ENCODE results near the gene FAM177A1.
"Not testable (repeated sequence)": the region's sequence is repeated elsewhere in the genome, so short reads cannot be mapped to it uniquely, and the experiment has no call there.

FAM177A1 gene

GRCh38 chr14:35085441-35085840 lies 39.4 kb downstream of the FAM177A1 start:
- TF ChIP-seq POU2F2 (IDR thresholded peaks at IDR 0.05; ENCODE audit: low read depth, low read length): no peak
- DNase-seq (ENCODE audit: insufficient read length, low spot score): no peak
- no peak for FAIRE-seq

GRCh38 chr14:35088514-35088913 lies 42.4 kb downstream of the FAM177A1 start:
- FAIRE-seq: no peak
- DNase-seq (ENCODE audit: insufficient read length, low spot score): no peak
- TF ChIP-seq TAF1 (IDR thresholded peaks at IDR 0.05; ENCODE audit: low read depth, low read length) (no peak), POU2F2 (IDR thresholded peaks at IDR 0.05; ENCODE audit: low read depth, low read length) (no peak), PAX5 (IDR thresholded peaks at IDR 0.05; ENCODE audit: insufficient read depth, low read length, severe bottlenecking) (no peak), SPI1 (IDR thresholded peaks at IDR 0.05; ENCODE audit: low read depth, low read length) (no peak), POLR2A (IDR thresholded peaks at IDR 0.05; ENCODE audit: low read depth, low read length) (no peak), POLR2AphosphoS5 (IDR thresholded peaks at IDR 0.05; ENCODE audit: low read depth, low read length) (no peak)

GRCh38 chr14:35094645-35095044 lies 48.6 kb downstream of the FAM177A1 start:
- DNase-seq (ENCODE audit: insufficient read length, low spot score); FAIRE-seq: not testable (repeated sequence)

- TF ChIP-seq PAX5 (IDR thresholded peaks at IDR 0.05; ENCODE audit: insufficient read depth, low read length, severe bottlenecking) (no peak), POLR2A (IDR thresholded peaks at IDR 0.05; ENCODE audit: low read depth, low read length) (no peak), SPI1 (IDR thresholded peaks at IDR 0.05; ENCODE audit: low read depth, low read length) (no peak), POU2F2 (IDR thresholded peaks at IDR 0.05; ENCODE audit: low read depth, low read length) (no peak), POLR2AphosphoS5 (IDR thresholded peaks at IDR 0.05; ENCODE audit: low read depth, low read length) (no peak), TAF1 (IDR thresholded peaks at IDR 0.05; ENCODE audit: low read depth, low read length) (no peak)
- DNase-seq (ENCODE audit: insufficient read length, low spot score) (no peak), FAIRE-seq (no peak)
Observed at GRCh38 chr14:35107866-35108265, 61.8 kb downstream of the FAM177A1 start.

GRCh38 chr14:35112641-35113040 lies 66.6 kb downstream of the FAM177A1 start:
- no peak for FAIRE-seq
- DNase-seq (ENCODE audit: insufficient read length, low spot score): no peak
- TF ChIP-seq TAF1 (IDR thresholded peaks at IDR 0.05; ENCODE audit: low read depth, low read length): no peak
- TF ChIP-seq POU2F2 (IDR thresholded peaks at IDR 0.05; ENCODE audit: low read depth, low read length): no peak
- no peak for TF ChIP-seq POLR2A (IDR thresholded peaks at IDR 0.05; ENCODE audit: low read depth, low read length)
- TF ChIP-seq SPI1 (IDR thresholded peaks at IDR 0.05; ENCODE audit: low read depth, low read length): no peak
- TF ChIP-seq PAX5 (IDR thresholded peaks at IDR 0.05; ENCODE audit: insufficient read depth, low read length, severe bottlenecking): no peak
- no peak for TF ChIP-seq POLR2AphosphoS5 (IDR thresholded peaks at IDR 0.05; ENCODE audit: low read depth, low read length)

GRCh38 chr14:35113308-35113950 lies 67.4 kb downstream of the FAM177A1 start:
- FAIRE-seq (no peak), DNase-seq (ENCODE audit: insufficient read length, low spot score) (no peak)
- TF ChIP-seq POLR2A (IDR thresholded peaks at IDR 0.05; ENCODE audit: low read depth, low read length) (no peak), POU2F2 (IDR thresholded peaks at IDR 0.05; ENCODE audit: low read depth, low read length) (no peak), PAX5 (IDR thresholded peaks at IDR 0.05; ENCODE audit: insufficient read depth, low read length, severe bottlenecking) (no peak), TAF1 (IDR thresholded peaks at IDR 0.05; ENCODE audit: low read depth, low read length) (no peak), POLR2AphosphoS5 (IDR thresholded peaks at IDR 0.05; ENCODE audit: low read depth, low read length) (no peak), SPI1 (IDR thresholded peaks at IDR 0.05; ENCODE audit: low read depth, low read length) (no peak)

GRCh38 chr14:35114036-35114435 lies 68.0 kb downstream of the FAM177A1 start:
- FAIRE-seq (no peak), DNase-seq (ENCODE audit: insufficient read length, low spot score) (no peak)
- TF ChIP-seq POLR2AphosphoS5 (IDR thresholded peaks at IDR 0.05; ENCODE audit: low read depth, low read length) (no peak), PAX5 (IDR thresholded peaks at IDR 0.05; ENCODE audit: insufficient read depth, low read length, severe bottlenecking) (no peak), TAF1 (IDR thresholded peaks at IDR 0.05; ENCODE audit: low read depth, low read length) (no peak), POLR2A (IDR thresholded peaks at IDR 0.05; ENCODE audit: low read depth, low read length) (no peak)

GRCh38 chr14:35116242-35116641 lies 70.2 kb downstream of the FAM177A1 start:
- FAIRE-seq (no peak), DNase-seq (ENCODE audit: insufficient read length, low spot score) (no peak)
- TF ChIP-seq POLR2A (IDR thresholded peaks at IDR 0.05; ENCODE audit: low read depth, low read length): no peak
- TF ChIP-seq POU2F2 (IDR thresholded peaks at IDR 0.05; ENCODE audit: low read depth, low read length): no peak
- no peak for TF ChIP-seq SPI1 (IDR thresholded peaks at IDR 0.05; ENCODE audit: low read depth, low read length)
- TF ChIP-seq PAX5 (IDR thresholded peaks at IDR 0.05; ENCODE audit: insufficient read depth, low read length, severe bottlenecking): no peak

GRCh38 chr14:35117112-35117511 lies 71.0 kb downstream of the FAM177A1 start:
- FAIRE-seq: no peak

GRCh38 chr14:35121026-35121886 lies 75.2 kb downstream of the FAM177A1 start:
- no peak for TF ChIP-seq POU2F2 (IDR thresholded peaks at IDR 0.05; ENCODE audit: low read depth, low read length)
- TF ChIP-seq SPI1 (IDR thresholded peaks at IDR 0.05; ENCODE audit: low read depth, low read length): no peak
- no peak for TF ChIP-seq TAF1 (IDR thresholded peaks at IDR 0.05; ENCODE audit: low read depth, low read length)
- no peak for TF ChIP-seq POLR2A (IDR thresholded peaks at IDR 0.05; ENCODE audit: low read depth, low read length)
- no peak for TF ChIP-seq POLR2AphosphoS5 (IDR thresholded peaks at IDR 0.05; ENCODE audit: low read depth, low read length)
- TF ChIP-seq PAX5 (IDR thresholded peaks at IDR 0.05; ENCODE audit: insufficient read depth, low read length, severe bottlenecking): no peak
- FAIRE-seq: no peak
- no peak for DNase-seq (ENCODE audit: insufficient read length, low spot score)

More at GRCh38 chr14:35117112-35117511, 71.0 kb downstream of the FAM177A1 start:
- no peak for TF ChIP-seq PAX5 (IDR thresholded peaks at IDR 0.05; ENCODE audit: insufficient read depth, low read length, severe bottlenecking)
- no peak for TF ChIP-seq POLR2A (IDR thresholded peaks at IDR 0.05; ENCODE audit: low read depth, low read length)
- TF ChIP-seq POU2F2 (IDR thresholded peaks at IDR 0.05; ENCODE audit: low read depth, low read length): no peak
- no peak for TF ChIP-seq TAF1 (IDR thresholded peaks at IDR 0.05; ENCODE audit: low read depth, low read length)
- no peak for TF ChIP-seq POLR2AphosphoS5 (IDR thresholded peaks at IDR 0.05; ENCODE audit: low read depth, low read length)
- no peak for TF ChIP-seq SPI1 (IDR thresholded peaks at IDR 0.05; ENCODE audit: low read depth, low read length)
- DNase-seq (ENCODE audit: insufficient read length, low spot score): no peak
